Upper lobe of right lung (tissue), 1 donor: Measurements from ENCODE around the gene EDN2. TPM values are rescaled to one million over a fixed set of nuclear protein-coding genes. Genes with fewer than 3 reads are reported as not detected.

Experiments
- ATAC-seq: fragments of 200-7000 bp; cut with Tn5 transposase; one replicate; pipeline ENCODE4 v1.9.1; 2020; ENCODE audit warnings: mild to moderate bottlenecking, moderate library complexity
- DNase-seq: peaks from one replicate; pipeline ENCODE4 v3.0.0-alpha.2; 2020
- H3K27ac ChIP-seq: fragments of 200-600 bp; one replicate; pipeline ENCODE4 v1.8.0; 2022
- H3K27me3 ChIP-seq: fragments of 200-600 bp; one replicate; pipeline ENCODE4 v1.8.0; 2022; ENCODE audit warnings: mild to moderate bottlenecking
- H3K36me3 ChIP-seq: fragments of 200-600 bp; one replicate; pipeline ENCODE4 v1.8.0; 2022
- H3K4me1 ChIP-seq: fragments of 200-600 bp; one replicate; pipeline ENCODE4 v1.8.0; 2022
- H3K4me3 ChIP-seq: fragments of 200-600 bp; one replicate; pipeline ENCODE4 v1.8.0; 2022; ENCODE audit warnings: mild to moderate bottlenecking
- H3K9me3 ChIP-seq: fragments of 200-600 bp; one replicate; pipeline ENCODE4 v1.8.0; 2022
- CTCF ChIP-seq: fragments of 200-600 bp; IDR thresholded peaks from one replicate; pipeline ENCODE4 v1.8.0; 2022; ENCODE audit warnings: antibody characterized with exemption
- intact Hi-C: fragments of 100-400 bp; cut with DNase I; formaldehyde crosslinking; loops from one replicate; pipeline ENCODE4 v1.11.0; 2022
- total RNA-seq: library from RNA; stranded (reverse); fragmentation: NEBNext Ultra II Directional; extraction: Animal tissue kit (Norgen Biotek cat#: 25700); gene quantifications from one replicate; pipeline ENCODE4 v1.2.1, GENCODE V29; 2021
- donor health status: DM: no; HTN: yes; CAD: no; lungs with severe emphysema.

EDN2 gene
- total RNA-seq, 1 donor from 2014 or later = not detected

DNA sequence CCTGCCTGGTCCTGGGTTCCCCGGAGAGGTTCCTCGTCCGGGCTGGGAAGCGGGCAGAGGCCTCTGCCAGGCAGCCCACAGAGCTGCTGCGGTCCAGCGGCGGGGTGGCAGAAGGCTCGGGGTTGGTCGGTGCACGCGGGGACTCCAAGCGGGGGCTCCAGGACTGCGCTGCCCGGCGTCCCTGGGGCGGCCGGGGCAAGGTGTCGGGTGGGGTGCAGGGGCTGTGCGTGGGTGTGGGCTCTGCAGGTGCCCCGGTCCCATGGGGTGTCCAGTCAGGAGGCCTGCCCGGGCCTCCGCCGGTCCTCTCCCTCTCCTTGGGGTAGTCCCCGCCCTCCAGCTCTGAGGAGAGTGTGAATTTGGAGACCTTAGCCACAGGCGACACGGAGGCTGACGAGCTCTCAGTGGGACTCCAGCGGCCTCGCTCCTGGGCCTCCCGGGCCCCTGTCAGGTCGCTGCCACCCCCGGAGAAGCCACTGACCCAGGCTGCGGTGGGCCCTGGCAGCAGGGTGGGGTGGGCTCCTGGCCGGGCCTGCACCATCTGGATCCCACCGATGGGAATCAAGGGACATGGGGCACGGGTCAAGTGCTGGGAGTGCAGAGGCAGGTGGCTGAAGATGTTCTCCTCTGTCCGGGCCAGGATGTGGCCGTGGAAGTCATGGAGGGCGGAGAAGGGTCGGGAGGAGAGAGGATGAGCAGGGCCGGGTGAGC, 26.2 kb upstream of the EDN2 start:
- no peak for DNase-seq
- Histone ChIP-seq H3K27ac (no peak overlapping the region), H3K9me3 (no peaks in the 10 kb centered on the region), H3K4me3 (no peak overlapping the region), H3K4me1 (peaks cover 11% of the 10 kb centered on the region), H3K36me3 (peaks cover 12% of the 10 kb centered on the region), H3K27me3 (no peaks in the 10 kb centered on the region)
- TF ChIP-seq CTCF = no peak
- ATAC-seq = no peak
- intact Hi-C loops = no loop called here

GRCh38 chr1:41509270-41509671, 24.8 kb upstream of the EDN2 start:
- H3K9me3 ChIP-seq = no peaks in the 10 kb centered on the region
- no peaks in the 10 kb centered on the region for H3K4me1 ChIP-seq
- peaks cover 12% of the 10 kb centered on the region for H3K36me3 ChIP-seq
- H3K27ac ChIP-seq = no peak overlapping the region
- intact Hi-C loops = no loop called here
- no peak for ATAC-seq
- no peak for DNase-seq
- TF ChIP-seq CTCF = no peak
- H3K4me3 ChIP-seq = no peak overlapping the region
- no peaks in the 10 kb centered on the region for H3K27me3 ChIP-seq

- intact Hi-C loops = no loop called here
- ATAC-seq (no peak), DNase-seq (no peak)
- no peaks in the 10 kb centered on the region for H3K27me3 ChIP-seq
- no peaks in the 10 kb centered on the region for H3K9me3 ChIP-seq
- no peaks in the 10 kb centered on the region for H3K4me1 ChIP-seq
- H3K4me3 ChIP-seq = no peak overlapping the region
- TF ChIP-seq CTCF = no peak
- no peak overlapping the region for H3K27ac ChIP-seq
- H3K36me3 ChIP-seq = peaks cover 12% of the 10 kb centered on the region
These were observed 23.8 kb upstream of the EDN2 start for GRCh38 chr1:41508290-41508689.

DNA sequence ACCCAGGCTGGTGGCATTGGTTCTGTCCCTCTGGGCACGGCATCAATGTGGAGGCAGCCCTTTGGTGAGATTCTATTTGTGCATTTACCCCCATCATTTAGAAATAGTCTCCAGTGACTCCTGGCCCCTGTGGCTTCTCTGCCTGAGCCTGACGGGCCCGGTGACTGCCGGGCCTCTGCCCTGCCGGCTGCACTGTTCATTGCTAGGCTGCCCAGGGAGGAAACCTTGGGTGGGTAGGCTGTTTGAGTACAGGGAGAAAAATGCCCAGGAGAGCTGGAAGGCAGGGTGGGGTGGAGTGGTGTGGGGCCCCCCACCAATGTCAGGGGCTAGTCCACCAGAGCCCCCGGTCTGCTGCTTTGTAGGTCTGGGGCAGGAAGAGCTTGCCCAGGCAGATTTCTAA, 23.4 kb upstream of the EDN2 start:
- H3K4me1 ChIP-seq = no peaks in the 10 kb centered on the region
- DNase-seq (no peak), ATAC-seq (no peak)
- intact Hi-C loops = no loop called here
- H3K27me3 ChIP-seq = no peaks in the 10 kb centered on the region
- TF ChIP-seq CTCF = no peak
- H3K27ac ChIP-seq = no peak overlapping the region
- peaks cover 9% of the 10 kb centered on the region for H3K36me3 ChIP-seq
- no peak overlapping the region for H3K4me3 ChIP-seq
- H3K9me3 ChIP-seq = no peaks in the 10 kb centered on the region

DNA sequence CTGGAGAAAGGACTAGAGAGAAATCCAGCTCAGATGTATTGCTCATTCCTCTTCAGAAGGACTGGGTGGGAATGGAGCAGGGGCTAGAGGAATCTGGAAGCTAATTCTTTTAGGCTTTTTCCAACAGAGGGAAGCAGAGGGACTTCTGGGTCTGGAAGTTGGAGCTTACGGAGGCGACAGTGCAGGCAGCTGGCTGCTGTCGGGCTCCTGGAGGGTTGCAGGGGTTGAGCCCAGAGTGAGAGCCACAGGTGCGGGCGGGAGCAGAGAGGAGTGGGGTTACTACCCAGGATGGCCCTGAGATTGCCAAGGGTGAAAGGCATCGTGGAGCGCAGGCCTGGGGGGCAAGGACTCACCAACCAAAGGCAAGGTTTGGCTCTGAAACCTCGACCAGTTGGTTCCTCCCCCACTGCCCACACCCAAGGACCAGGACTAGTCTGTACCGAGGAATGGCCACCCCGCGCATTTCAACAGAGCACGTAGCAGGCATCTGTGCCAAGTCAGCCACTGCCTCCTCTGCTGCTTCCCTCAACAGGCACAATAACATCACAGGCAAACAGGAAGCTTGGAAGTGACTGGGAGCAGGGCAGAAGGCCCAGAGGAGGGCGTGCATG, 22.7 kb upstream of the EDN2 start:
- H3K27me3 ChIP-seq = no peaks in the 10 kb centered on the region
- H3K4me3 ChIP-seq = no peak overlapping the region
- ATAC-seq (no peak), DNase-seq (no peak)
- peaks cover 4% of the 10 kb centered on the region for H3K36me3 ChIP-seq
- TF ChIP-seq CTCF = no peak
- intact Hi-C loops = no loop called here
- H3K9me3 ChIP-seq = no peaks in the 10 kb centered on the region
- no peak overlapping the region for H3K27ac ChIP-seq
- no peaks in the 10 kb centered on the region for H3K4me1 ChIP-seq
